Activated CD4-positive, alpha-beta memory T cell treated with anti-CD3 and anti-CD28 coated beads, Interleukin-2, amount 10 ng/mL, durations not matched to agents 7 days and 5 days (primary cell): Measurements from ENCODE around the gene INTS14. TPM values are rescaled to one million over a fixed set of nuclear protein-coding genes. Genes with fewer than 3 reads are reported as not detected.
"Not testable (repeated sequence)": the region's sequence is repeated elsewhere in the genome, so short reads cannot be mapped to it uniquely, and the experiment has no call there.

Experiments
- CTCF ChIA-PET: fragments of 350-600 bp; sonication (Branson Sonifier 250); formaldehyde crosslinking; loops from one replicate; lab custom pipeline; 2021; ENCODE audit warnings: antibody characterized with exemption, inconsistent platforms; lab: Charles Lee
- POLR2A ChIA-PET: fragments of 350-600 bp; sonication (Branson Sonifier 250); formaldehyde crosslinking; loops from one replicate; lab custom pipeline; 2021; ENCODE audit warnings: antibody characterized with exemption; lab: Charles Lee
- DNase-seq: peaks from one replicate; pipeline ENCODE4 v3.0.0-alpha.2; 2020
- H3K27ac Mint-ChIP-seq: one replicate; pipeline ENCODE4 v1.8.0; 2021; ENCODE audit warnings: mild to moderate bottlenecking, mixed read lengths
- H3K27me3 Mint-ChIP-seq: one replicate; pipeline ENCODE4 v1.8.0; 2021; ENCODE audit warnings: mixed read lengths
- H3K36me3 Mint-ChIP-seq: one replicate; pipeline ENCODE4 v1.8.0; 2021; ENCODE audit warnings: low read depth, mixed read lengths
- H3K4me1 Mint-ChIP-seq: one replicate; pipeline ENCODE4 v1.8.0; 2021; ENCODE audit warnings: mixed read lengths
- H3K4me3 Mint-ChIP-seq: one replicate; pipeline ENCODE4 v1.8.0; 2021; ENCODE audit warnings: mild to moderate bottlenecking, mixed read lengths
- H3K9me3 Mint-ChIP-seq: one replicate; pipeline ENCODE4 v1.8.0; 2021; ENCODE audit warnings: mixed read lengths
- total RNA-seq, 2 experiments: library from RNA; stranded (reverse); gene quantifications; one replicate each; pipeline ENCODE4 v1.2.3, GENCODE V29; 2021

Gene INTS14
- total RNA-seq, 2 experiments from 2014 or later = 35.8 to 41.6 TPM

GRCh38 chr15:65626856-65627255, 15.9 kb upstream of the INTS14 start:
- Mint-ChIP-seq H3K4me3 (no peak overlapping the region), H3K36me3 (no peaks in the 10 kb centered on the region), H3K27me3 (no peaks in the 10 kb centered on the region), H3K4me1 (peaks cover 15% of the 10 kb centered on the region), H3K9me3 (no peaks in the 10 kb centered on the region), H3K27ac (no peak overlapping the region)
- no peak for DNase-seq
- POLR2A ChIA-PET = no interaction called here
- CTCF ChIA-PET = interaction anchor here (1.0 kb wide), 1 partner anchor 16 kb away, joined by 3 read pairs; the partner anchor contains the start of gene INTS14

- CTCF ChIA-PET = interaction anchor here (0.6 to 1.6 kb wide), 2 partner anchors 14 to 215 kb away, joined by 3 to 9 read pairs; no protein-coding TSS in a partner anchor
- Mint-ChIP-seq H3K4me3 (no peak overlapping the region), H3K27me3 (no peaks in the 10 kb centered on the region), H3K27ac (no peak overlapping the region), H3K36me3 (no peaks in the 10 kb centered on the region), H3K4me1 (no peaks in the 10 kb centered on the region), H3K9me3 (no peaks in the 10 kb centered on the region)
- POLR2A ChIA-PET = no interaction called here
- DNase-seq = no peak
These were observed 12.2 kb upstream of the INTS14 start for GRCh38 chr15:65623103-65623502.

DNA sequence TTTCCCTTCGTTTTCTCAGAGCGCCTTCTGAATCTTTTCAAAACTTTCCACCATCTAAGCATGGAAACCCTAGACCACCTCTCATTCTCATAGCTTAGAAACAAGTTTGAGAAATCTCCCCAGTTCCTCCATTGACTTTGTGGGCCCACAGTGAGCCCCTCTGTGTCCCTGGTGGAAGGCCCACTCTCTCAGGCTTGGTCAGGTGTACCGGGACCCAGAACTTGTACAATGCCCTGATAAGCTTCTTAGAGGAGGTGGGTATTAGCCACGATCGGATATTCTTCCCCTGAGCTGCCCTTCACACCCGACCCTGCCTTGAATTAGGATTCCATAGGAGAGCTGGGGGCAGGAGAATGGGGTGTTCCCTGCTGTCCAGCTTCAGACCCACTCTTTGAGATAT, 10.7 kb upstream of the INTS14 start, which contains the start of gene SLC24A1:
TSS of gene SLC24A1 (plus strand) at position 301 of the 400 bp plus-strand sequence. CDS start 2,143 bp downstream, outside the sequence.
- H3K27ac Mint-ChIP-seq = no peak within 1 kb of the TSS
- H3K36me3 Mint-ChIP-seq = no peaks in the 10 kb centered on the region
- POLR2A ChIA-PET = interaction anchor here (1.3 kb wide), 1 partner anchor 10 kb away, joined by 6 read pairs; no protein-coding TSS in a partner anchor
- no peaks in the 10 kb centered on the region for H3K27me3 Mint-ChIP-seq
- H3K4me3 Mint-ChIP-seq = no peak within 1 kb of the TSS
- H3K4me1 Mint-ChIP-seq = no peaks in the 10 kb centered on the region
- DNase-seq = no peak
- CTCF ChIA-PET = interaction anchor here (1.0 to 2.4 kb wide), 3 partner anchors 14 to 19 kb away, joined by 3 to 6 read pairs (median 3); no protein-coding TSS in a partner anchor
- H3K9me3 Mint-ChIP-seq = no peaks in the 10 kb centered on the region

- no peak for DNase-seq
- Mint-ChIP-seq H3K27me3 (no peaks in the 10 kb centered on the region), H3K36me3 (no peaks in the 10 kb centered on the region), H3K9me3 (no peaks in the 10 kb centered on the region), H3K4me1 (no peaks in the 10 kb centered on the region), H3K27ac (no peak overlapping the region), H3K4me3 (no peak overlapping the region)
- ChIA-PET CTCF (interaction anchor here (1.1 to 2.4 kb wide), 2 partner anchors 15 to 18 kb away, joined by 3 to 6 read pairs; no protein-coding TSS in a partner anchor), POLR2A (interaction anchor here (1.3 kb wide), 1 partner anchor 9 kb away, joined by 6 read pairs; no protein-coding TSS in a partner anchor)
These were observed 9.9 kb upstream of the INTS14 start for GRCh38 chr15:65620833-65621232.

- POLR2A ChIA-PET = interaction anchor here (1.5 kb wide), 1 partner anchor 9 kb away, joined by 8 read pairs; the partner anchor contains the start of gene INTS14
- Mint-ChIP-seq H3K4me1 (no peaks in the 10 kb centered on the region), H3K4me3 (no peak overlapping the region), H3K36me3 (no peaks in the 10 kb centered on the region), H3K27ac (no peak overlapping the region), H3K9me3 (no peaks in the 10 kb centered on the region), H3K27me3 (no peaks in the 10 kb centered on the region)
- CTCF ChIA-PET = interaction anchor here (0.7 to 0.9 kb wide), 2 partner anchors 19 to 237 kb away, joined by 3 read pairs; no protein-coding TSS in a partner anchor
- no peak for DNase-seq
These were observed 8.8 kb upstream of the INTS14 start for GRCh38 chr15:65619626-65620290.

- DNase-seq = no peak
- Mint-ChIP-seq H3K4me1 (no peaks in the 10 kb centered on the region), H3K4me3 (no peak overlapping the region), H3K36me3 (no peaks in the 10 kb centered on the region), H3K27ac (no peak overlapping the region), H3K9me3 (no peaks in the 10 kb centered on the region), H3K27me3 (no peaks in the 10 kb centered on the region)
- ChIA-PET POLR2A (interaction anchor here (1.5 kb wide), 1 partner anchor 7 kb away, joined by 8 read pairs; the partner anchor contains the start of gene INTS14), CTCF (no interaction called here)
These were observed 7.7 kb upstream of the INTS14 start for GRCh38 chr15:65618560-65619109.

DNA sequence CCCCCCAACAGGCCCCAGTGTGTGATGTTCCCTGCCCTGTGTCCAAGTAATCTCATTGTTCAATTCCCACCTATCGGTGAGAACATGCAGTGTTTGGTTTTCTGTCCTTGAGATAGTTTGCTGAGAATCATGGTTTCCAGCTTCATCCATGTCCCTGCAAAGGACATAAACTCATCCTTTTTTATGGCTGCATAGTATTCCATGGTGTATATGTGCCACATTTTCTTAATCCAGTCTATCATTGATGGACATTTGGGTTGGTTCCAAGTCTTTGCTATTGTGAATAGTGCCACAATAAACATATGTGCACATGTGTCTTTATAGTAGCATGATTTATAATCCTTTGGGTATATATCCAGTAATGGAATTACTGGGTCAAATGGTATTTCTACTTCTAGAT, 5.0 kb upstream of the INTS14 start:
- H3K27ac Mint-ChIP-seq, H3K4me3 Mint-ChIP-seq, POLR2A ChIA-PET, H3K36me3 Mint-ChIP-seq, H3K9me3 Mint-ChIP-seq, H3K27me3 Mint-ChIP-seq, CTCF ChIA-PET, DNase-seq: not testable (repeated sequence)
- H3K4me1 Mint-ChIP-seq = peaks cover 21% of the 10 kb centered on the region

DNA sequence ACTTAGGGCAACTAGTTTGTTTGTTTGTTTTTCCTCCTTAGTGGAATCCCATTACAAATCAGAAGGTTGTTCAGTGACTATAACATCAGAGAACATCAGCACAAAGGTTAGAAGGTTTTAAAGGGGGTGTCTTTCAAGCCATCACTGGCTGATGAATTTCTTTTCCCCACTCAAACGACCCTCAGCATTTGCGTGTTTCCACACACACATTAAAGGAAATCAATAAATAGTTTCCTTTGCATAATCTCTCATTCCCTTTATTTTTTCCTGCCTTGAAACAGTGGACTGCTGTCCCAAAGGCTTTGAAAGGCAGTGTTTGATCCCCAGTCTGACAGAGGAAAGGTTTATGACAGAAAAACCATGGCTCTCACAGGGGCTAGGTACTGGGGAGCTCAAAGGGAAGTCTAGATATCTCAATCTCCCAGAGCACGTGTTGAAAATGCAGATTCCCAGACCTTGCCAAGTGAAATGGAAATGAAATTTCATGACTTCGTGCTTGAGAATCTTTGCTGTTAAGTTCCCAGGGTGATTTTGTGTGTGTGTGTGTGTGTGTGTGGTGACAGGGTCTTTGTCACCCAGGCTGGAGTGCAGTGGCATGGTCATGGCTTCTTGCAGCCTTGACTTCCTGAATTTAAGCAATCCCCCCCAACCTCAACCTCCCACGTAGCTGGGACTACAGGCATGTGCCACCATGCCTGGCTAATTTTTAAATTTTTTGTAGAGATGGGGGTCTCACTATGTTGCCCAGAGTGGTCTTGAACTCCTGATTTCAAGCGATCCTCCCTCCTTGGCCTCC, 2.2 kb upstream of the INTS14 start:
- H3K27ac Mint-ChIP-seq = no peak overlapping the region
- CTCF ChIA-PET = interaction anchor here (0.7 to 1.3 kb wide), 3 partner anchors 19 to 250 kb away, joined by 3 read pairs; no protein-coding TSS in a partner anchor
- POLR2A ChIA-PET = interaction anchor here (0.9 to 4.0 kb wide), 3 partner anchors 211 to 260 kb away, joined by 3 to 24 read pairs (median 3); partner anchors contain the start of gene RAB11A
- no peaks in the 10 kb centered on the region for H3K9me3 Mint-ChIP-seq
- peaks cover 35% of the 10 kb centered on the region for H3K4me1 Mint-ChIP-seq
- H3K36me3 Mint-ChIP-seq = peaks cover 3% of the 10 kb centered on the region
- no peaks in the 10 kb centered on the region for H3K27me3 Mint-ChIP-seq
- no peak for DNase-seq
- no peak overlapping the region for H3K4me3 Mint-ChIP-seq

DNA sequence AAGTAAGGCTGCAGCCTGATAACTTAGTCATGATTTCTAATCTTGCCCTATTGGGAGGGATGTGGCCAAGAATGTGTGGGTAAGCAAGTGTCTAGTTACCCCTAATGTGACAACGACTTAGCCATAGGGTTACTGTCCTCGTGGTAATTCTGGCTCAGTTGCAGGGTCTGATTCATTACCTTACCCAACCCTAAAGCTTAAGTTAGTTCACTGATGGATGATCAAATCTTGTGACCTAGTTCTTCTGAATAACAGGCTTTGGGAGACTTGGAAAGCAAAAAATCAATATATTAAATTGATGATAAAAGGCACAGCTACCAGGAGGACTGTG, 1.6 kb upstream of the INTS14 start:
- H3K27ac Mint-ChIP-seq = no peak overlapping the region
- no peak for DNase-seq
- H3K27me3 Mint-ChIP-seq = no peaks in the 10 kb centered on the region
- ChIA-PET POLR2A (interaction anchor here (0.9 to 4.0 kb wide), 6 partner anchors 18 to 308 kb away, joined by 3 to 24 read pairs (median 10); partner anchors contain the start of genes RAB11A and RNU5B-1), CTCF (interaction anchor here (0.7 to 2.0 kb wide), 5 partner anchors 18 to 251 kb away, joined by 3 to 6 read pairs (median 3); no protein-coding TSS in a partner anchor)
- peaks cover 35% of the 10 kb centered on the region for H3K4me1 Mint-ChIP-seq
- no peak overlapping the region for H3K4me3 Mint-ChIP-seq
- no peaks in the 10 kb centered on the region for H3K9me3 Mint-ChIP-seq
- H3K36me3 Mint-ChIP-seq = peaks cover 3% of the 10 kb centered on the region

- CTCF ChIA-PET = interaction anchor here (0.9 to 2.2 kb wide), 7 partner anchors 15 to 251 kb away, joined by 3 to 13 read pairs (median 4); no protein-coding TSS in a partner anchor
- POLR2A ChIA-PET = interaction anchor here (0.9 to 4.0 kb wide), 7 partner anchors 9 to 307 kb away, joined by 3 to 24 read pairs (median 6); partner anchors contain the start of genes RAB11A and RNU5B-1
- Mint-ChIP-seq H3K4me1 (peaks cover 39% of the 10 kb centered on the region), H3K9me3 (no peaks in the 10 kb centered on the region), H3K36me3 (peaks cover 5% of the 10 kb centered on the region), H3K27ac (peak overlapping the region; percentile 76), H3K4me3 (peak overlapping the region; percentile 82), H3K27me3 (no peaks in the 10 kb centered on the region)
- DNase-seq = no peak
These were observed 1.1 kb upstream of the INTS14 start for GRCh38 chr15:65611888-65612615.

- Mint-ChIP-seq H3K9me3 (no peaks in the 10 kb centered on the region), H3K4me1 (peaks cover 8% of the 10 kb centered on the region), H3K27ac (no peak overlapping the region), H3K36me3 (peaks cover 20% of the 10 kb centered on the region), H3K27me3 (no peaks in the 10 kb centered on the region), H3K4me3 (no peak overlapping the region)
- CTCF ChIA-PET = no interaction called here
- DNase-seq = no peak
- POLR2A ChIA-PET = no interaction called here
These were observed 7.4 kb downstream of the INTS14 start for GRCh38 chr15:65603559-65603958.

GRCh38 chr15:65603134-65603533, 7.8 kb downstream of the INTS14 start:
- no peaks in the 10 kb centered on the region for H3K27me3 Mint-ChIP-seq
- no peaks in the 10 kb centered on the region for H3K9me3 Mint-ChIP-seq
- peaks cover 24% of the 10 kb centered on the region for H3K36me3 Mint-ChIP-seq
- no peak for DNase-seq
- no peak overlapping the region for H3K4me3 Mint-ChIP-seq
- H3K27ac Mint-ChIP-seq = no peak overlapping the region
- ChIA-PET POLR2A (interaction anchor here (1.2 kb wide), 1 partner anchor 8 kb away, joined by 3 read pairs; the partner anchor contains the start of gene INTS14), CTCF (interaction anchor here (1.2 kb wide), 1 partner anchor 19 kb away, joined by 3 read pairs; the partner anchor contains the start of gene SLC24A1)
- H3K4me1 Mint-ChIP-seq = peaks cover 8% of the 10 kb centered on the region
